Activated naive CD4-positive, alpha-beta T cell treated with anti-CD3 and anti-CD28 coated beads, Interleukin-2, amount 50 U/mL, for 16 hours (primary cell): ENCODE measurements around the gene IQGAP1.
"Not testable (repeated sequence)": the region's sequence is repeated elsewhere in the genome, so short reads cannot be mapped to it uniquely, and the experiment has no call there.

Source experiments
- DNase-seq: peaks from one replicate; pipeline ENCODE4 v3.0.0-alpha.2; 2020

IQGAP1 gene

DNA sequence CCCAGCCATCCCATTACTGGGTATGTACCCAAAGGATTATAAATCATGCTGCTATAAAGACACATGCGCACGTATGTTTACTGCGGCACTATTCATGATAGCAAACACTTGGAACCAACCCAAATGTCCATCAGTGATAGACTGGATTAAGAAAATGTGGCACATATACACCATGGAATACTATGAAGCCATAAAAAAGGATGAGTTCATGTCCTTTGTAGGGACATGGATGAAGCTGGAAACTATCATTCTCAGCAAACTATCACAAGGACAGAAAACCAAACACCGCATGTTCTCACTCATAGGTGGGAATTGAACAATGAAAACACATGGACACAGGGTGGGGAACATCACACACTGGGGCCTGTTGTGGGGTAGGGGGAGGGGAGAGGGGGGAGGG, 22.3 kb downstream of the IQGAP1 start:
- not testable (repeated sequence) for DNase-seq

DNA sequence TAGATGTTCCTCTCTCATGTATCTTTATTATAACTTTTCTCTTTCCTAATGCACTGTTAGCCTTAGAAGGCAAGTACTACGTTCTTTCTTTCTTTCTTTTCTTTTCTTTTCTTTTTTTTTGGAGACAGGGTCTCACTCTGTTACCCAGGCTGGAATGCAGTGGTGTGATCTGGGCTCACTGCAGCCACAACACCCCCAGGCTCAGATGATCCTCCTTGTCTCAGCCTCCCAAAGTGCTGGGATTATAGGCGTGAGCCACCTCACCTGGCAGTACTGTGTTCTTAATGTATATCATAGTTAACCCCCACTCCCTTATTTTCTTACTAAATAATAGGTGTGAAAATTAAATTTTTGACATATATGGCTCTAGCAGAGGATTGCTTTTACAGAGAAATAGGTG, 23.1 kb downstream of the IQGAP1 start:
- no peak for DNase-seq

DNA sequence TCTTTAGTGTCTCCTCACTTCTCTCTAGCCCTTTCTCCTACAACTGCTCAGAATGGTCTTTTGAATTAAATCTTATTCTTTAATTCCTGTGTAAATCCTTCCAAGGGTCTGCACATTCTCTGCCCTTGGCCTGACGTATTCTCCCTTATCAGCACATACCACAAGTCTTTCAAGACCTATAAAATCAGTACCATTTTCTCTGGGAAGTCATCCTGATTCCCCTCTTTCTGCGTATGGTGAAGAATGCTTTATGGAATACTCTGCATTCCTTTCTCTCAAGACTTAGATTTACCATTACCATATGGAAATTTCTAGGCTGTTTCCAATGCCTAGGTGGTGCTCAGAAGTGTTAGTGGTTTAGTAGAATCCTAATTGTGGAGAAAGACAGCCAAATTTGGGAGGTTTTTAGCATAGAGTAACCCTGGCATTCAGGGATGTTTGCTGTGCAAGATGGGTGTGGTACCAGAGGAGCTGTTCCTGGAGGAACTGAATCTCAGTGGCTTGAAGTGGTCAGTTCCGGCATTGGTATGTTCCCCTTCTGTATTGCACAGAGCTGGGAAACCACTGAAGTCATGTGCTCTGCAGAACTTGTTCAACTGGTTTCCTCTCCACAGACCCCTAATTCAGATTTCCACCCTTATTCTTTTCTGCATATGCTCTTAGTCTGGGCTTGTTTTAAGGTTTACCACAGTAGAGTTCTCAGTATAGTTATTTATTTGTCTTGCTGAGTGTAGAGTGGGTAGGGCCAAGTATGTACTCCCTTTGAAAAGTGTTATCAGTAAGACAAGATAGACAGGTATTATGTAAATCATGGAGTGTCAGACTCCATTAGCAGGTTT, 24.5 kb downstream of the IQGAP1 start:
- no peak for DNase-seq

DNA sequence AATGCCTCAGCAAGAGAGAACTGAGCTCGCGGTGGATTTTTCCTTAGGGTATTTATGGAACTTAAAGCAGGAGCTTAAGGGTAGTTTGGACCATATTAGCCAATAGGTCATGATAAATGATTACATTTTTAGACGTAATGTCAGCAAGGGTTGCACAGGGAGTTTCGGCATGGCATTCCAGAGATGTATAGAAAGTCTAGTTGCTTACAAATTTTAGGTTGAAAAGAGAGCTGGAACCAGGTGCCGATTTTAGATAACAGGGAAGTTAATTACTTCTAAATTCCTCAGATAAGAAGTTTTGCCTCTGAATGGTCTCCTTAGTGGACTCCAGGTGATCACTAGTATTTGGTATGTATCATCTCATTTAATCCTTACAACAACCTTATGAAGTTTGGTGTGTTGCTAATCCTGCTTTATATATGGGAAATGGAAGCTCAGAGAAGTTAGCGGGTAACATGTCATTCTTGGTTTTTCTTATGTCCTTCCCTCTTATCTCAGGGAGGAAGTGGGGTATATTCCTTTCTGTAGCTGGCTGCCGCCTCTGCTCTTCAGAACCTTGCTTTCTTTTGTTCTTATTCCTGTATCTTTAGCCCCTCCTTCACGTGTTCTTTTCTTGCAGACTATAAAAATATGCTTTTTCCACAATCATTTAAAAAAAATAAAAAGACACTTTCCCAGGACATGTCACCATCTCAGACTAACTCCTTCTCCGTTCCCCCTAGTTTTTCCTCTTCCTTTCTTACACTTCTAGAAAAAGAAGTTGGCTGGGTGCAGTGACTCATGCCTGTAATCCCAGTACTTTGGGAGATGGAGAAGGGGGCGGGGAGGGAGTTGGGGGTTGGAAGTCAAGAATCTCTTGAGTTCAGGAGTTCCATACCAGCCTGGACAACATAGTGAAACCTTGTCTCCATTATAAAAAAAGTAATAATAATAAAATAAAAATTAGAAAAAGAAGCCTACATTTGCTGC, 25.7 kb downstream of the IQGAP1 start:
- no peak for DNase-seq

DNA sequence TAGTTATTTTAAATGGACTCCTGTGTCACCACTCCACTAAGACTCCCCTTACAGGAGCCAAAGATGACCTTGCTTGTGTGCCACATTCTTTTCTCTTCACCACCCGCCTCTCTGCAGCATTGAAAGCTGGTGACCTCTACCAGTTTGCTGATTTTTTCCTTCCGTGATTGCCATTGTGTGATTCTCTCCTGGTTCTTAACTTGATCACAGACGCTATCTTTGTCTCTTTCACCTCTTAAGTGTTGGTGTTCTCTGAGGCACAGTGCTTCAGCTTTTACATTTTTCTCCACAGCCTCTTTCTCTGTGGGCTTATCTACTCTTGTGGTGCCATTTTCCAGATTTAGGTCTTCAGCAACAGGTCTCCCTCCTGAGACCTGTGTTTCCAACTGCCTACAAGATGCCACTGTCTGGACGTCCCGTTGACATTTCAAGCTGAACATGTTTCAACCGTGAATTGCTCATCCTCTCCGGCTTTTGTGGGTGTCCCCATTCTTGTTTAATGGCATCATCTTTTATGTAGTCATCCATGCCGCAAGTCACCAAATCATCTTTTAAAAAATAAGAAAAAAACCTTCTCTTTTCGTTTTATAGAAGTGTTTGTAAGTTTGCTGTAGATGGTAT, 26.5 kb downstream of the IQGAP1 start:
- no peak for DNase-seq

DNA sequence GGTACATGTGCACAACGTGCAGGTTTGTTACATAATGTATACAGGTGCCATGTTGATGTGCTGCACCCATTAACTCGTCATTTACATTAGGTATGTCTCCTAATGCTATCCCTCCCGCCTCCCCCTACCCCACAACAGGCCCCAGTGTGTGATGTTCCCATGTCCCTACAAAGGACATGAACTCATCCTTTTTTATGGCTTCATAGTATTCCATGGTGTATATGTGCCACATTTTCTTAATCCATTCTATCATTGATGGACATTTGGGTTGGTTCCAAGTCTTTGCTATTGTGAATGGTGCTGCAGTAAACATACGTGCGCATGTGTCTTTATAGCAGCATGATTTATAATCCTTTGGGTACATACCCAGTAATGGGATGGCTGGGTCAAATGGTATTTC, 28.0 kb downstream of the IQGAP1 start:
- not testable (repeated sequence) for DNase-seq

DNA sequence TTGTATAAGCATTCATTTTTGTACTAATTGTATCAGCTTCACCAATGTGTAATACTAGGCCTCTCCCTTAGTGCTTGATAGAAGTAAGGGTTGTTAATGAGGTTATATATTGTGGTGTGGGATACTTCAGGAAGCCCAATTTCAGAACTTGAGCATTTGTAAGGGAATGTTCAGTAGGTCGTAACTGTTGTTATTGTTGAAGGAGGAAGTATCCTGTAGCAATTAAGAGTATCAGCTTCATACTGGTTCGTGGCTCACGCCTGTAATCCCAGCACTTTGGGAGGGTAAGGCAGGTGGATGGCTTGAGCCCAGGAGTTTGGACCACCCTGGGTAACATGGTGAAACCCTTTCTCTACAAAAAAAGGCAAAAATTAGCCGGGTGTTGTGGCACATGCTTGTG, 30.6 kb downstream of the IQGAP1 start:
- no peak for DNase-seq

DNA sequence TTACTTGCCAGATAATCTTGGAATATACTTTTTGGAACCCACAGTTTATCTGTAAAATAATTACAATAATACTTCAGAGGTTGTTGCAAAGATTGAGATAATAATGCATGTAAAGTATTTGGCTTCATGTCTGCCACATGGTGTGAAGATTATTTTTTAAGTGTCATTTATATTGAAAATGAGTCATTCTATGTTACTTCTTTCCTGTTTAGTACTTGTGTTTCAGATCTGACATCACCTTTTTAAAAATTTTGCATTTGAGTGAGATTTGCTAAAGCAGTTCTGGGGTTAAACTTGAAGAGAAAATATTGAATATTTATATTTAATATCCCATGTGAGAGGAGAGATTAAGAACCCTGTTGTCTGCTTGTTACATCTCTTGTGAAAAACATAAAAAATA, 31.2 kb downstream of the IQGAP1 start:
- DNase-seq, result no peak

DNA sequence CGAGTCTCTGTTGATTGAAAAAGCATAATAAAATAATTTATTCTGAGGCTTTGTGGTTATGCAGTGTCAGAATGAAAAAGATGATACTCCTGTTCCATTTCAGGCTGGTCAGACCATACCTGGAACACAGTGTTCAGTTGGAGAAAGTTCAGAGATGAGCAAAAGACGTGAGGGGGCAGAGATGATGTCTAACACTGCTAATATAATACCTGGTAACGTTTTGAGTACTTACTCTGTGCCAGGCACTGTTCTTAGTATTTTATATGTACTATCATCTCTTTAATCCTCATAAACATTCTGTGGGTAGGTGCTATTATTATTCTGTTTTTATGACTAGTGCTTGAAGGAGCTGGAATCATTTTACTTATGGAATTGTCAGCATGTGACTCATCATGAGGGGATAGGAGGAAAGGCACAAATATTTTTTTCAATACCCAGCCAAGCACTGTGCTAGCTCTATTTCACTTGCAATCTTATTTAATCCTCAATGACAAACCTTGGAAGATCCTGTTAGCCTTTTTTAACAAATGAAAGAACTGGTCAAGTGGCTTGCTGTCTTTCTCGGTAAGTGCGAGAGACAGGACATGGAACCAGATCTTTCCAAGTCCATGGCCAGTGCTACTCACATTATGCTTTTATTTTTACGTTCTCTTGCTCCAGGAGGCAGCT, 31.8 kb downstream of the IQGAP1 start:
- DNase-seq, result peak; percentile 37

DNA sequence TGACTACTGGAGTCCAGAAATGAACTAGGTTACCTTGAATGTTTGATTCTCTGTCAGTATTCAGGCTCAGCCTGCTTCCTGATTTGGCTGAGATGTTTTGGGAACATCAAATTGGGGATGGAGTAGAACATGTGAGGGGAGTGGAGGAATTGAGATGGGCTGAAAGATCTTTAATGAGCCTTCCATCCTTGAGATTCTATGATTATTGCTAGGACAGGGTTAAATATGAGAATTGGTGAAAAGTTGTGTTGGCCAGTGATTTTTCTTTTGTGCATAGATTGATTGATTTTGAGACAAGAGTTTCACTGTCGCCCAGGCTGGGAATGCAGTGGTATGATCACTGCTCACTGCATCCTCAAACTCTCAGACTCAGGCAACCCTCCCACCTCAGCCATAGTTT, 32.4 kb downstream of the IQGAP1 start:
- DNase-seq, result no peak

DNA sequence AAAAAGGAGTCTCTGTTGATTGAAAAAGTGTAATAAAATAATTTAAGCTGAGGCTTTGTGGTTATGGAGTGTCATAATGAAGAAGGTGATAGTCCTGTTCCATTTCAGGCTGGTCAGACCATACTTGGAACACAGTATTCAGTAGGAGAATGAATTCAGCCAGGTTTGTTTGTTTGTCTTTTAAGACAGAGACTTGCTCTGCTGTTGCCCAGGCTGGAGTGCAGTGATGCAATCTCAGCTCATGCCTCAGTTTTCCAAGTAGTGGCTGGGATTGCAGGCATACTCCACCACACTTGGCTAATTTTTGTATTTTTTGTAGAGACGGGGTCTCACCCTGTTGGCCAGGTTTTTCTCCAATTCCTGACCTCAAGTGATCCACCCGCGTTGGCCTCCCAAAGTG, 33.5 kb downstream of the IQGAP1 start:
- no peak for DNase-seq

DNA sequence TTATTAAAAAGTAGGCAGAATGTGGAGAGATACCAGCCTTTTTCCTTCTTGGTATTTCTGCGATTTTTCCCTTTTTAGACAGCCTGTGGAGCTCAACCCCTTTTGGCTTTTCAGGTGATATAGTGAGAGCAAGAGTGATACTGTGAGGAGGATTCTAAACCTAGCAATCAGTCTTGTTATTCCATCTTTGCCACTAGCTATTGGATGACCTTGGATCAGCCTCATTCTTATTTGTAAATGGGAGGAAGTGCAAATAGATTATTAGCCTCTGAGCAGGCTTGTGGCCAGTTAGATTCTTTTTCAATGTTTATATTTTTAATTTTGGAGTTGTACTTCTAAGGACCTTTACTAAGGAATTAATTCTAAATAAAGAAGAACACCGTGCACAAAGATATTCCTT, 34.0 kb downstream of the IQGAP1 start:
- DNase-seq, result no peak

DNA sequence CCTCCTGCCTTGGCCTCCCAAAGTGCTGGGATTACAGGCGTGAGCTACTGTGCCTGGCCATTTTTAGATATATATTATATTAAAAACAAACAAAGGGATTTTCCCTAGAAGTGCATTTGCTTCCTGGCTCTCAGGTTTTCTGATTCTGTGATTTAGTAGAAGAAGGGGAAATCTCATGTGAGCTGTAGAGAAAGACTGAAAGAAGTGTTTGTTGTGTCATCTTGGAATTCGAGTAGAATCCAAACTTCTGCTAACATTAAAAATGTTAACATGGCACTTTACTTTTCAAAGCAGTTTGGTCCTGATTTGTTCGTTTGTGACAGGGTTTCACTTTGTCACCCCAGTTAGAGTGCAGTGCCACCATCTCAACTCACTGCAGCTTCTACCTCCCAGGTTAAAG, 34.9 kb downstream of the IQGAP1 start:
- DNase-seq, result no peak

DNA sequence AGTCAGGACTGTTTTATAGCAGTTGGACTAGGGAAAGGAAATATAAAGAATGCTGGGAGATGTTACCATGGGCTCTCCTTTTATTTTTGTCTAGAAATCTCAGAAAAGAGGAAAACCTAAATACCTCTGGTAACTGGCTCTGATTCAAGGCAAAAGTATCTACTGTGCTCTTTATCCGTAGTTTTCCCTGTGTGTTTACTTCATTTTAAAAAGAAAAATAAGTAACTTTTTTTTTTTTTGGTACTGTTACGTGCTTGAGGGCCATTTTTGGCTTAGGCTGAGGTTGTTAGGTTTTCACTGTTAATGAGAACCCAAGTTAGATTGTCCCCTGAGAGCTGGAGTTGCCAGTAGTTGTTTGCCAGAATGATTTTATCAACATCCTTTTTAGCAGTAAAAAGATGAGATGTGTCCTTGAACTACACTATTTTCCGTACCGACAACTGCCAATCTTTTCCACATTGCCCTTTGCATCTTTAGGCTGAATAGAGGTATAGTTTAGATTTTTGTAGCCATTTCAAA, 35.8 kb downstream of the IQGAP1 start:
- no peak for DNase-seq

DNA sequence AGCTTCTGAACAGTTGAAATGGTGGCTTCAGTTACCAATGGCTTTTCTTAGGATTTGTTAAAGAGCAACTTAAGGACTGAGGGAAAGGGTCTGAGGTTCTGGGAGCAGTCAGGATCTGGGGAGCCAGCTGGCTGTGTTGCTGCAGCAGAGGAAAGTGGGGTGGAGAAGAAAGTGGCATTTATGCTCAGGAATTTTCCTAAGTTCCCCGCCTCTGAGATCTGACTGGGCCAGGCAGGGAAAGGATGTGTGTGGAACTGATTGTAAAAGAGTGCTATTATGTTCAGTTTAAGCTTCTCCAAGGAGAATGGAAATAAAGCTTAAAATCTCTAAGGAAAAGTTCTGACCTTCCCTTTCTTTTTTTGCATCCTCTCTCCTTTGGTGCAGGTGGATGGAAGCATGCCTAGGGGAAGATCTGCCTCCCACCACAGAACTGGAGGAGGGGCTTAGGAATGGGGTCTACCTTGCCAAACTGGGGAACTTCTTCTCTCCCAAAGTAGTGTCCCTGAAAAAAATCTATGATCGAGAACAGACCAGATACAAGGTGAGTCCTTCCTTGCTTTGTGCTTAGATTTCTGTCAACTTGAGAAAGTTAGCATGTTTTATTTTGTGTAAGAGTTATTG, 37.8 kb downstream of the IQGAP1 start:
- no peak for DNase-seq

DNA sequence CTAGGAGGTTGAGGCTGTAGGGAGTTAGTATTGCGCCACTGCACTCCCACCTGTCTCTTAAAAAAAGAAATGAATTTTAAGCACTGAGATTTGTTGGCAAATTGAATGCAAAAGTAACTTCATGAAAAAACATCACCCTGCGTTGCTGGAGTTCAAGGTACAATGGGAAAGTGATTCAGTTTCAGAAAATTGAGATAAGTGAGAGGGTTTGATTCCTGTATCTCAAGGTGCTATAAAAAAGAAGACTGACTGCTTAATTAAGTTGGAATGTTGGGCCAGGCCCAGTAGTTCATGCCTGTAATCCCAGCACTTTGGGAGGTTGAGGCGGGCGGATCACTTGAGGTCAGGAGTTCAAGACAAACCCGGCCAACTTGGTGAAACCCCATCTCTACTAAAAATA, 39.1 kb downstream of the IQGAP1 start:
- no peak for DNase-seq

DNA sequence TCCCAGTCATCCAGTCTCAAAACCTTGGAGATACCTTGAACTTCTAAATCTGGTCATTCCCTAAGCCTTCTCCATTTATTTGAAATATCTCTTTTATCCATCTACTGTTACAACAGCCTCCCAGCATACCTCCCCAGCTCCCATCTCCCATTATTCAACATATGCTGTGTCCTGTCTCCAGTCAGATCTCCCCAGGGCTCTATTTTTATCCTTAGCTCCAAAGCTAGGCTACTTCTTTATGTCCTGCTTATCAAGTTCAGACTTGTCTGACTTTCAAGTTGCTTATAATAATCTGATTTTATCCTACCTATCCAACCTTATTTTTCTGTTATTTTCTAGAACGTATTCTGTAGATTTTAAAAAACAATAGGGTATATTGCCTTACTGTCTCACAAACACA, 44.2 kb downstream of the IQGAP1 start:
- no peak for DNase-seq

DNA sequence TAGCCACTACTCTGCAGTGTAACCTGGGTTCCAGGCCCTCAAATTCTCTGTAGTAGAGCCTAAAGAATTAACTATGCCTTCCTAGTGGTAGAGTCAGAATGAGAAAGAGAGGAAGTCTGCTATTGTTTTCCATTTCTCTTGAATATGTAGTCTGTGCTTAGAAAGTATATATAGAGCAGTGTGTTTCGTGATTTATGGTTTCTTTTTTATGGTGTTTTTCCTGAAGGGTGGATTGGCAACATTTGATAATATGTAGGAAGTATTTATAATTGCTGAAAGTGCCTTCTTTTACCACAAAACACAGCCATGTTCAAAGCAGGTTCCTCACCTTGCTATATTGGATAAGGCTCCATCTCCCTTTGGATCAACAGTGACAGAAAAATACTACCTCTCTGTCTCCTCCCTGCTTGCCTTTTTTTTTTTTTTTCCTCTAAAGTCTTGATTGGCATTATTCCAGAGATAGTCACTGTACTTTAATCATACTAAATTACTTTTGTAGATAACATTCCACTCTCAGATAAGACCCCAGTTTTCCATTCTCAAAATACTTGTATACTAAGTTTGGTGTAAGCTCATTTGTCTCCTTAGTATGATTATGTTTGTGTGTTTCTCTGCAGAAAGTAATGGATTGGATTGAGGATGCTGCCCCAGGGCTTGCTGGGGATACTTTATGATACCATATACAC, 47.8 kb downstream of the IQGAP1 start:
- no peak for DNase-seq

DNA sequence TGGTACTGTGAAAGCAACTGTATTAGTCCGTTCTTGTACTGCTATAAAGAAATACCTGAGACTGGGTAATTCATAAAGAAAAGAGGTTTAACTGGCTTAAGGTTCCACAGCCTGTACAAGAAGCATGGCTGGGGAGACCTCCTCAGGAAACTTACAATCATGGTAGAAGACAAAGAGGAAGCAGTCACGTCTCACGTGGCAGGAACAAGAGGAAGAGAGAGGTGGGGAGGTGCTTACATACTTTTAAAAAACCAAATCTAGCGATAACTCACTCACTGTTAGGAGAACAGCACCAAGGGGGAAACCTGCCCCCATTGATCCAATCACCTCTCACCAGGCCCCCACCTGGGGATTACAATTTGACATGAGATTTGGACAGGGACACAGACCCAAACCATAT, 48.9 kb downstream of the IQGAP1 start:
- no peak for DNase-seq

DNA sequence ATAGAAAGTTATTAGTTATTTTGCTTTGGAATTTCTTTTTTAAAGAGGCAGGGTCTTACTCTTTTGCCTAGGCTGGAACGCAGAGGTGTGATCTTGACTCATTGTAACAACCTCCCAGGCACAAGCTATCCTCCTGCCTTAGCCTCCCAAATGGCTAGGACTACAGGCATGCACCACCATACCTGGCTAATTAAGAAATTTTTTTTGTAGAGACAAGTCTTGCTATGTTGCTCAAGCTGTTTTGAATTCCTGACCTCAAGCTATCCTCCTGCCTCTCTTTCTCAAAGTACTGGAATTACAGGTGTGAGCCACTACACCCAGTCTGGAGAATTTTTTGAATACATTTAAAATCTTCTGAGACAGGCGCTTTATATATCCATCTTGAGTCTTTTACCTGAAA, 49.5 kb downstream of the IQGAP1 start:
- DNase-seq, result no peak

DNA sequence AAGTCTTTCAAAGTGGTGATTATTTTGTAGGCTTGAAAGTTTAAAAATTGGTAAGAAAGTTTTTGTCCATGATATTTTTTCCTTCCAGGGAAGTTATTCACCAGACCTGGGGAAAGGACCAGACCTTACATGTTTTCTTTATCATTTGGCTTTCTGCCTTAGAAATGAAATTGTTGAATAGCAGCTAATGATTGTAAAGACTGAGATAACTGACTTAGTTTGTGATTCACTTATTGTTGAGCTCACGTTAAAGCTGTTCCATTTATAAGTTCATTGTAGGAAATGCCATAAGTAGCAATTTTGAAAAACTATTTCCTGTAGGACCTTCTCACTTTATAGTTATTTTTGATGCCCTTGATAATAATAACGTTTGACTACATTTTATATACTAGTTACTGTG, 51.9 kb downstream of the IQGAP1 start:
- DNase-seq, result no peak

DNA sequence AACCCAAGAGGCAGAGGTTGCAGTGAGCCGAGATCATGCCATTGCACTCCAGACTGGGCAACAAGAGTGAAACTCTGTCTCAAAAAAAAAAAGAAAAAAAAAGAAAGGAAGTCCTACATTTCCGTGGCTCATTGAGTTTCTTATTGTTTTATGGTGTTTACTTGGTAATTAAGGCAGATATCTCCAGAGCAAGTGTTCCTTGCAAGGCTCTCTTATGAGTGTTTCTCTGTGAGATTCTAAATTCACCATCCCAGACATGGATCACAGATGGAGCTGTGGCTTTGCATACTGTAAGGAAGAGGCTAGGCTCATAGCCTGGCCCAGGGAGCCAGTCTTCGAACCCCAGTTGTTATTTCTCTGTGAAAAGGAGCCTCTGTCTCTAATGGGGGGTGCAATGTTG, 53.0 kb downstream of the IQGAP1 start:
- DNase-seq, result no peak
